Right lobe of liver (tissue), 4 donors: ENCODE results near the gene SLC15A5.

Source experiments
- CTCF ChIP-seq, 4 donors: fragments of 200-600 bp in 3 of 4; fragments of 450-650 bp in 1 of 4; IDR thresholded peaks; one replicate each; pipeline versions ENCODE4 v1.5.1 to v1.8.0; 2016 to 2022; ENCODE audit warnings: antibody characterized with exemption in 4 of 4, mild to moderate bottlenecking in 2 of 4
- POLR2A ChIP-seq: fragments of 450-650 bp; IDR thresholded peaks from one replicate; pipeline ENCODE4 v1.6.1; 2017; ENCODE audit warnings: antibody characterized with exemption, mild to moderate bottlenecking
- donor health status: DM: no; HTN: no; CAD: no.
- donor health status: DM: no; HTN: no; CAD: no.
- donor health status: DM: no; HTN: yes; CAD: no.

GRCh38 chr12:16198884-16199283 is 78.6 kb downstream of the SLC15A5 start:
- no peak for TF ChIP-seq CTCF (IDR thresholded peaks at IDR 0.05)
- TF ChIP-seq POLR2A = no peak
